Glutamatergic neuron (in vitro differentiated cells): ENCODE results near the gene NPHP4. TPM values are rescaled to one million over a fixed set of nuclear protein-coding genes. Genes with fewer than 3 reads are reported as not detected.

Source experiments
- DNase-seq: peaks from one replicate; pipeline ENCODE4 v3.0.0; 2022
- H3K27ac Mint-ChIP-seq: one replicate; pipeline ENCODE4 v1.8.0; 2020; ENCODE audit warnings: mild to moderate bottlenecking, mixed read lengths, inconsistent platforms; ENCODE audit not compliant: unreplicated experiment
- H3K27me3 Mint-ChIP-seq: one replicate; pipeline ENCODE4 v1.8.0; 2020; ENCODE audit warnings: mild to moderate bottlenecking, moderate library complexity, mixed read lengths, inconsistent platforms; ENCODE audit not compliant: unreplicated experiment
- H3K36me3 Mint-ChIP-seq: one replicate; pipeline ENCODE4 v1.8.0; 2020; ENCODE audit warnings: mild to moderate bottlenecking, mixed read lengths, inconsistent platforms; ENCODE audit not compliant: unreplicated experiment
- H3K4me1 Mint-ChIP-seq: one replicate; pipeline ENCODE4 v1.8.0; 2020; ENCODE audit warnings: mild to moderate bottlenecking, low read depth, mixed read lengths, inconsistent platforms; ENCODE audit not compliant: unreplicated experiment
- H3K4me3 Mint-ChIP-seq: one replicate; pipeline ENCODE4 v1.8.0; 2020; ENCODE audit warnings: mild to moderate bottlenecking, mixed read lengths, inconsistent platforms; ENCODE audit not compliant: unreplicated experiment
- H3K9me3 Mint-ChIP-seq: one replicate; pipeline ENCODE4 v1.8.0; 2020; ENCODE audit warnings: mild to moderate bottlenecking, moderate library complexity, mixed read lengths, inconsistent platforms; ENCODE audit not compliant: unreplicated experiment
- CTCF ChIP-seq: fragments of 200-600 bp; sonication (generic); IDR thresholded peaks from one replicate; pipeline ENCODE4 v1.5.0; 2021; ENCODE audit not compliant: partially characterized antibody, unreplicated experiment
- total RNA-seq: library from RNA; stranded (reverse); fragmentation: NEBNext Ultra II Directional; extraction: Animal tissue kit (Norgen Biotek cat#: 25700); gene quantifications from one replicate; pipeline ENCODE4 v1.2.1, GENCODE V29; 2021; ENCODE audit not compliant: unreplicated experiment

The NPHP4 gene
- total RNA-seq, 1 donor from 2014 or later = 28.4 TPM

- DNase-seq = no peak
- Mint-ChIP-seq H3K4me1 (peaks cover 4% of the 10 kb centered on the region), H3K9me3 (no peaks in the 10 kb centered on the region), H3K27ac (no peak overlapping the region), H3K36me3 (no peaks in the 10 kb centered on the region), H3K27me3 (no peaks in the 10 kb centered on the region), H3K4me3 (no peak overlapping the region)
- no peak for TF ChIP-seq CTCF
Observed at GRCh38 chr1:5901150-5901549, 91.1 kb downstream of the NPHP4 start.

- Mint-ChIP-seq H3K4me3 (no peak overlapping the region), H3K27ac (no peak overlapping the region), H3K27me3 (no peaks in the 10 kb centered on the region), H3K4me1 (peaks cover 4% of the 10 kb centered on the region), H3K36me3 (peaks cover 7% of the 10 kb centered on the region), H3K9me3 (no peaks in the 10 kb centered on the region)
- no peak for DNase-seq
- no peak for TF ChIP-seq CTCF
Observed at GRCh38 chr1:5898266-5898665, 94.0 kb downstream of the NPHP4 start.

- no peak for DNase-seq
- Mint-ChIP-seq H3K4me1 (peaks cover 4% of the 10 kb centered on the region), H3K4me3 (no peak overlapping the region), H3K27me3 (no peaks in the 10 kb centered on the region), H3K36me3 (peaks cover 7% of the 10 kb centered on the region), H3K9me3 (no peaks in the 10 kb centered on the region), H3K27ac (no peak overlapping the region)
- TF ChIP-seq CTCF = no peak
Observed at GRCh38 chr1:5896706-5897660, 95.2 kb downstream of the NPHP4 start.

GRCh38 chr1:5895446-5896406, 96.5 kb downstream of the NPHP4 start:
- H3K27ac Mint-ChIP-seq = no peak overlapping the region
- H3K4me1 Mint-ChIP-seq = peaks cover 4% of the 10 kb centered on the region

More at GRCh38 chr1:5895446-5896406, 96.5 kb downstream of the NPHP4 start:
- H3K36me3 Mint-ChIP-seq = peaks cover 7% of the 10 kb centered on the region
- H3K9me3 Mint-ChIP-seq = peaks cover 2% of the 10 kb centered on the region
- H3K27me3 Mint-ChIP-seq = no peaks in the 10 kb centered on the region
- no peak for DNase-seq
- H3K4me3 Mint-ChIP-seq = no peak overlapping the region
- no peak for TF ChIP-seq CTCF
